ENCODE results near the gene SYNRG.
"Not testable (repeated sequence)": the region's sequence is repeated elsewhere in the genome, so short reads cannot be mapped to it uniquely, and the experiment has no call there.

The SYNRG gene

DNA sequence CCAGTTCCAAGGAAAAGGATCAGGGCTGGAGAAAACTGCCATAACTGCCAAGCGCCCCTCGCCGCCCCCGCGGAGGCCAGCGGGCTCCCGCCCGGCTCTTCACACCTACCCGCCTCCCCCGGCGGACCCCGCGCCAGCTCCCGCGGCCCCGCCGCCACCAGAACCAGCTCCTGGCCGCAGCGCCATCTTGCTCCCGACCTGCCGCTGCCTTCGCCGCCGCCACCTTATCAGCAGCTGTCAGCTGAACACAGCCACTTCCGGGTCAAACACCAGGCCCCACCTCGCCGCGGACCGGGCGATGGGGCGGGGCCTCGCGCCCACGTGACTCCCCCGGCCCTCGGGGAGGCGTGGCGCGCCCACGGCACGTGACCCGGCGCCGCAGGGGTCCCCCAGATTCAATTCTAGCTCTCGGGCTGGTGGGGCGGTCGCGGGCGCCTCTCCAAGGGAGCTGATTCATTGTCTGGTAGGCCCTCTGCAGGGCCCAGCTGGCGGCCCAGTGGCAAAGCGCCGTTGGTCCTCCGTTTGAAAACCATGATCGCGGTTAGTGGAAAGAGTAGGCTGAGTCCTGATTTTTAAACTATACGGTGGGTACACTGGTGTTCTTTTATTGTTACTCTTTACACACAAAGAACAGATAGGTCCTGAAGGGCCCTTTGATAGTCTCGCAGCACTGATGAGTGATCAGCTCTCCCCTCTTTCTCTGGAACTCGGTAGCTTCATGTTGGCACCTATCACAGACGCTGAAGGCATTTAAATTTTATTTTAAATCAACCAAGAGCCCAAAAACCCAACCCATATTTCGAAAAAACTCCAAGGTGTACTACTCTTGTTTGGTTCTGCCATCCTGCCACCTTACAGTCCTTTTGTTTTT lies at the start of gene SYNRG:
TSS of gene SYNRG (minus strand) at position 249 of the 871 bp plus-strand sequence. CDS start at position 186, 63 bp downstream.
- peak; percentile 99 for DNase-seq (ENCODE audit: low read depth, low spot score)

DNA sequence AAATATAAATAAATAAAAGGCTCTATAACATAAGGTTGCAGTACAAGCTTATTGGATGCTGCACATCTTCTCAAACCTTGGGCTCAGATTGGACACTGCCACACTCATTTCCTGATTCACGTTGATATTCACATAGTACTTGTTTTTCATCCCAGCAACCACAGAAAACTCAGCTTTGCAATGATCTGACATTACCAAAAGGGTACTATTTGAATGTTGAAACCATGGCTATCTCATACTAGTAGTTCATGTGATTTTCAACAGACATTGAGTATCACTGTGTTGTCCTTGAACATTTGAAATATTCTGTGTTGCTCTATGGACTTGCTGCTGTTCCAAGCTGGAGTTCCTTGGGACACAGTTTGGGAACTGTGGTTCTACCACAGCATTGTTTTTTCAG lies 48.0 kb upstream of the SYNRG start:
- no peak for DNase-seq (ENCODE audit: low read depth, low spot score)

GRCh38 chr17:37651849-37652248 lies 42.6 kb upstream of the SYNRG start:
- DNase-seq (ENCODE audit: low read depth, low spot score), result no peak

DNA sequence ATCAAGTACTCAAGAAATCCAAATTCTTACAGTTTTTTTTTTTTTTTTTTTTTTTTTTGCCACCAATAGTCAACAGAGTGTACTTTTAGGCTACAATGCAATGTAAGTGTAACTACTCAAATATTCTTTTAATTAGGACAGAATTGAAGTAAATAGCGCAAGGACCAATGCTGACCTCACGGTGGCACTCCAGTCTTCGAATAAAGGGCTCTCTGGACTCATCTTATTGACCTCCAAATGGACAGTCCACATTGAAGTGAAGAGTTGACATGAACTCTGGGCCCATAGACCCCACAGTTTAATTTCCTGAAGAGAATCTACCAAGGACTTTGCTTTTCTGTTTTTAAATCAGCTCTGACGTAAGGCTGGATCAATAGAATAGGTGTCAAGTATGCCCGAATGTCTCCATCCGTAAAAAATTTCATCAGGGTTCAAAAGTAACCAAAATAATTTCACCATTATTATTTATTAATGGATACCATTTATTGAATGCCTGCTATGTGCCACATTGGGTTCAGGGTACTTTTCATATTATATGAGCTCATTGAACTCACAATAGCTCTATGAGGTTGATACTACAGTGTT lies 41.3 kb upstream of the SYNRG start:
- peak; percentile 62 for DNase-seq (ENCODE audit: low read depth, low spot score)

GRCh38 chr17:37648555-37648954 lies 39.3 kb upstream of the SYNRG start:
- DNase-seq (ENCODE audit: low read depth, low spot score), result peak; percentile 75

DNA sequence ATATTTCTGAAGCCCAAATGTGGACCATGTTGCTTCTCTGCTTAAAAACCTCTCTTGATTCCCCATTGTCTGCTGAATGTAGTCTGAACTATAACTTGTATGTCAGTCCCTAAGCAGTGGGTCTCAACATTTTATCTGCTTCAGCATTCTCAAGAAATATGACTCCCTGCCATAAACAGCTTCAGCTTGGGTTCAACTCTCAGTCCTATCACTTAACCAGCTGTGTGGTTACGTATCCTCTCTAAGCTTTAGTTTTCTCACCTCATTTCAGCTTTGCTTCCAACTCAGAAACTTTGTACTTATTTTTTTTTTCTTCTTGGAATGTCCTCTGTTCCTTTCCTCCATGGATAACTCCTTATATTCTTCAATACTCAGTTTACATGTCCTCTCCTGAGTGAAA lies 38.6 kb upstream of the SYNRG start:
- no peak for DNase-seq (ENCODE audit: low read depth, low spot score)

- DNase-seq (ENCODE audit: low read depth, low spot score), result peak; percentile 20
Observed at GRCh38 chr17:37643869-37644268, 34.7 kb upstream of the SYNRG start.

DNA sequence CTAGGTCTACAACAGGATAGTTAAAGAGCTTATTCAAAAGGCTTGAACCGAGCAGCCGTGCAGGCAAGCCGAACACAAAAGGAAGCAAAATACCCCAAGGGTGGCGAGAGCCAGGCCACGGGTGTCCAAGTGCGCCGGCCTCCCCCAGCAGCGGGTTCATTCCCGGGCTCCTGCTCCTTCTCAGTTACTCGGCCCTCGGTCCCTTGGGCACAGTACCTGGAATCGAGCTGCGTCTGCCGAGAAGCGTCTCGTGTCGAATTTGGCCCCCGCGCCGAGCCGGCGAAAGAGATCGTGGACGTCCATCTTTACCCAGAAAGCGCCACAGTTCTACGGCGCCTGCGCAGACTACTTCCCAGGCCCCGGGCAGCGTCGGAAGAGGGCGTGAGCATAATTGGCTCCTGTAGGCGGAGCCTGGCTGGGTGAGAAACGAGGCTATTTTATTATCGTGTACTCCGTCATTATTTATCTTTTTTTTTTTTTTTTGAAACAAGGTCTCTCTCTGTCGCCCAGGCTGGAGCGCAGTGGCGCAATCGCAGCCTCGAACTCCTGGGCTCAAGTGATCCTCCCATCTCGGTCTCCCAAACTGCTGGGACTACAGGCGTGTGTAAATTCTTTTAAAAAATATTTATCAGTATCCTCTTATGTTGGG lies 34.0 kb upstream of the SYNRG start, which contains the start of gene DDX52:
TSS of gene DDX52 (minus strand) at position 329 of the 649 bp plus-strand sequence. CDS start at position 303, 26 bp downstream.
- DNase-seq (ENCODE audit: low read depth, low spot score), result peak; percentile 96

DNA sequence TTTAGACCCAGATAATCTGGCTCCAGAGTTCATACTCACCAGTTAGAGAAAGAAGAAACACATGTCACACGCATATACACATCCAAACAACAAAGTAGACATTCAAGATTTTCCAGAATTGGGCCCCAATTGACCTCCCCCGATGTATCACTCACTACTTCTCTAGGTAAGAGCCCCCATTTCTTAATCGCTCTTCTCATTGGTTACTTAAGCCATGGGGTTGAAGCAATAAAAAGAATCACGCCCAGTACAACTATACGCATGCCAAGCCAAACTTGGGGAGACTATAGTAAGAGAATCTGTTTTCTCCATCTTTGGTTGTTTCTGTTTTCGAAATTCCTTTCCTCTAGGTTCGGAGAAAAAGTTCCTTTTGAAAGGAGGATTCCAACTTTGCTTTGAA lies 33.5 kb upstream of the SYNRG start:
- DNase-seq (ENCODE audit: low read depth, low spot score), result no peak

- DNase-seq (ENCODE audit: low read depth, low spot score), result no peak
Observed at GRCh38 chr17:37640015-37640414, 30.8 kb upstream of the SYNRG start.

- no peak for DNase-seq (ENCODE audit: low read depth, low spot score)
Observed at GRCh38 chr17:37637956-37638355, 28.7 kb upstream of the SYNRG start.

DNA sequence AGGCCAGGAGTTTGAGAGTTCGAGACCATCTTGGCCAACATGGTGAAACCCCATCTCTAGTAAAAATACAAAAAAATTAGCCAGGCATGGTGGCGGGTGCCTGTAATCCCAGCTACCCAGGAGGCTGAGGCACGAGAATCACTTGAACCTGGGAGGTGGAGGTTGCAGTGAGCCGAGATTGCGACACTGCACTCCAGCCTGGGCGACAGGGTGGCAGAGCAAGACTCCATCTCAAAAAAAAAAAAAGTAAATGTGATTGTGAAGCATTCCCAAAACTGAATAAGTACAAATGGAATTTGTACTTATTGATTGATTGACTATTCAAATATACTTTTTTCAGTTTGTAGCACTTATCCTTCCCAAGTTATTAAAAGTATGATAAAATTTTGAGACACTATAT lies 7.2 kb upstream of the SYNRG start:
- DNase-seq (ENCODE audit: low read depth, low spot score), result not testable (repeated sequence)

DNA sequence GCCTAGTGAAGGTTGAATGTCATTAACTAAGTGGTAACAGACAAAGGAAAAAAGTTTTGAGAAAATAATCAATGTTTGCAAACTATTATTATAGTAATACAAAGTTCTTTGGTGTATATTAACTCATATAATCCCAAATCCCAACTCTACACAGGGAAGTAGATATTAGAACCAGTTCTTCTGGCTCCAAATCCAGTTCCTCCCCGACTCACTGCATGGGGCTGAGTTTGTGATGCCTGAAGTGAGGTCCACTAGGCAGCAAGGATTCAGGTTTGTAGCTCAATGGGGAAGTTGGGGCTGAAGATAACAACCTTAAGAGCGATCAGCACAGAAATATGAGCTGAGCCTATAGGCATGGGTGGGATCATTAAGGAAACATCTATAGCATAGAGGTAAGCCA lies 5.6 kb upstream of the SYNRG start:
- DNase-seq (ENCODE audit: low read depth, low spot score), result no peak

- peak; percentile 48 for DNase-seq (ENCODE audit: low read depth, low spot score)
Observed at GRCh38 chr17:37614391-37614790, 5.2 kb upstream of the SYNRG start.

- no peak for DNase-seq (ENCODE audit: low read depth, low spot score)
Observed at GRCh38 chr17:37610971-37611370, 1.8 kb upstream of the SYNRG start.

- DNase-seq (ENCODE audit: low read depth, low spot score), result not testable (repeated sequence)
Observed at GRCh38 chr17:37610041-37610420, 813 bp upstream of the SYNRG start.

DNA sequence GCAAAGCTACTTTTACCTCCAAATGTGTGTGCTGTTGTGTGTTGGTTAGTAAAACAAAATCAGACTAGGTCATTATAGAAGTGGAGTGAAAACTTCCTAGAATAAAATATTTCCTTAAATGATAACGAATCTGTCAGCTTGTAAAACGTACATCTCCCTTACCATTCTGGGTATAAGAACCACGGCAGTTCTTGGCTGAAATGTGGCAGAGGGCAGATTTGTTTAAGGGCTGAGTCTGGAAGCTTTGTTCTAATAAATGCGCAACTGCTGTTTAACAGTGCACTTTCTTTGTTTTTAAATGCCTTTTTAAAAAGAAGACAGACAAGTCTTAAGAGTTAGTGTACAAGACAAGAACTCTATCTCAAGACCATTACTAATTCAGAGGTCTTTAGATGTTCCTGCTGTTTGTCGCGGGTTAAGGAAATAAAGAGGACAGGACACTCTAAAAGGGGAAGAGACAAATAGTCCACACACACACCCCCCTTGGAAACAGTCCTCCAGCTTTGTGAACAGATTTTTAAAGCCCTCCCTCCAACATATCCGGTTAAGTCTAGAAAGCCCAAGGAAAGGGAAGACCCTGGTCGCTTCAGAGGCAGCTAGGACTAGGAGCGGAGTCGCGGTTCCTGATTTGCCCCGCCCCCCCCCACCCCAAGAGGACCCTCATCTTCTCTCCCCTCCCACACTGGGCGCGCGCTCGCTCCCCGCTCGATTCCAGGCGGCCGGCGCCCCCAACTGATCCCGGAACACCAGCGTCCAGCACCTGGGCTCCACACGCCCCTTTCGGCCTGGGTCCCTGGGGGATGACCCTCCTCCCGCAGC lies 658 bp downstream of the SYNRG start:
- DNase-seq (ENCODE audit: low read depth, low spot score), result peak; percentile 67

GRCh38 chr17:37607637-37608331 lies 1.4 kb downstream of the SYNRG start:
- no peak for DNase-seq (ENCODE audit: low read depth, low spot score)

DNA sequence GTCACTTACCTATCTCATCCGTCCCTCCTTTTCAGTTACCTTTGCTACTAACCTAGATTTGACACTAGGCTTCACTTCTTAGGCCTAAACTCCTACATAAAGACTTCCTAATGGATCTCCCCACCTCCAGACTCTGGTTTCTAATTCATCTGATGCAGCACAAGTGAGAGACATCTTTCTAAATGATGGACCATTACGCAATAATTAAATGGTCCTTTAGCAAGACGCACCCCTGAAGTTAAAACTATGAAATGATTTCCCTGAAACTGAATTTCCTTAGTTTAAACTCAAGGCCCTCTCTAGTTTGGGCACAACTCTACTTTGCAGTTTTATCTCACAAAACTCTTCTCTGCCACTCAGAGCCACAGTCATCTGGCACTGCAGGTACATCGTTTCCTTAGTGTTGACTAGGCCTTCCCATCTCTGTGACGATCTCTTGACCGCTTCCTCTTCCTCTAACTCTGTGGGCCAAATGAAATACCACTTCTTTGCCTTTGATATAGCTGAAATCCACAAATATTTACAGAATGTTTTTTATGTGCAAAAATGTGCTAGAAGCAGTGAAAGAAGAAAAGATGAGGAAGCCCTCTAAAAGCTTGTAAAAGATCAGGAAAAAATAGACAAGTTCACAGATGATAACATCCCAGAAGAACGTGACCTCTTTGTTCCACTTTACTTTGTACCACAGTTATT lies 3.3 kb downstream of the SYNRG start:
- DNase-seq (ENCODE audit: low read depth, low spot score), result peak; percentile 51

GRCh38 chr17:37605081-37605480 lies 4.1 kb downstream of the SYNRG start:
- no peak for DNase-seq (ENCODE audit: low read depth, low spot score)

Measured in astrocyte of the hippocampus (primary cell).